Gastroesophageal sphincter (tissue), 4 donors: ENCODE measurements around the gene EIPR1. TPM values are rescaled to one million over a fixed set of nuclear protein-coding genes. Genes with fewer than 3 reads are reported as not detected.

ENCODE experiments used
- ATAC-seq: fragments of 150-250 bp; one replicate; pipeline ENCODE4 v1.9.1; 2016; ENCODE audit warnings: mild to moderate bottlenecking, moderate library complexity
- H3K27ac ChIP-seq, 4 donors: fragments of 200-600 bp; sonication (generic) in 3 of 4; 1 replicate in 3 of 4; 2 replicates in 1 of 4; pipeline ENCODE4 v1.5.1; 2016 to 2019
- H3K27me3 ChIP-seq: fragments of 200-600 bp; sonication (generic); one replicate; pipeline ENCODE4 v1.5.1; 2019
- H3K36me3 ChIP-seq, 2 donors: fragments of 200-600 bp; sonication (generic); one replicate each; pipeline ENCODE4 v1.5.1; 2019; ENCODE audit warnings: control low read depth in 1 of 2
- H3K4me1 ChIP-seq, 3 donors: fragments of 200-600 bp; sonication (generic); 1 replicate in 2 of 3; 2 replicates in 1 of 3; pipeline ENCODE4 v1.5.1; 2016 to 2019; ENCODE audit warnings: control low read depth in 2 of 3
- H3K4me3 ChIP-seq, 2 donors: fragments of 200-600 bp; sonication (generic); one replicate each; pipeline ENCODE4 v1.5.1; 2019; ENCODE audit warnings: mild to moderate bottlenecking in 1 of 2, moderate library complexity in 1 of 2
- H3K9me3 ChIP-seq, 3 donors: fragments of 200-600 bp; sonication (generic); one replicate each; pipeline ENCODE4 v1.5.1; 2017 to 2019; ENCODE audit warnings: control low read depth in 2 of 3
- CTCF ChIP-seq, 4 experiments: fragments of 200-600 bp in 2 of 4; fragments of 450-650 bp in 2 of 4; sonication (generic) in 1 of 4; IDR thresholded peaks; one replicate each; pipeline ENCODE4 v1.5.1; 2017 to 2019; ENCODE audit warnings: antibody characterized with exemption in 4 of 4, mild to moderate bottlenecking in 2 of 4, moderate library complexity in 2 of 4
- EP300 ChIP-seq: sonication (generic); formaldehyde crosslinking; IDR thresholded peaks from one replicate; pipeline ENCODE4 v1.6.1; 2017; ENCODE audit warnings: antibody characterized with exemption, mild to moderate bottlenecking
- POLR2A ChIP-seq, 2 donors: fragments of 450-650 bp; IDR thresholded peaks; one replicate each; pipeline ENCODE4 v1.6.1; 2017; ENCODE audit warnings: antibody characterized with exemption in 2 of 2, mild to moderate bottlenecking in 2 of 2, moderate library complexity in 1 of 2
- POLR2AphosphoS5 ChIP-seq: sonication (generic); formaldehyde crosslinking; IDR thresholded peaks from one replicate; pipeline ENCODE4 v1.6.1; 2017; ENCODE audit warnings: antibody characterized with exemption
- WGBS, 2 donors: methylation state at CpG; one replicate each; pipeline ENCODE4 v1.1.5; 2018; ENCODE audit warnings: low coverage in 1 of 2; 5-methylcytosine and 5-hydroxymethylcytosine counted together
- total RNA-seq, 4 donors: library from RNA; depleted of rRNA; stranded (reverse); fragments of >200 nt; gene quantifications; one replicate each; pipeline ENCODE4 v1.1.0, GENCODE V29; 2016

Gene EIPR1
- total RNA-seq, 4 donors from 2014 or later: 11.3 to 26.8 (median 22.2) TPM

GRCh38 chr2:3263487-3263886 lies 114.1 kb downstream of the EIPR1 start:
- ATAC-seq: no peak
- no peak overlapping the region for H3K4me3 ChIP-seq
- TF ChIP-seq CTCF (IDR thresholded peaks at IDR 0.05): no peak
- no peak for TF ChIP-seq EP300
- no peak for TF ChIP-seq POLR2AphosphoS5
- TF ChIP-seq POLR2A (IDR thresholded peaks at IDR 0.05): no peak
- H3K36me3 ChIP-seq: peaks cover 0 to 3% of the 10 kb centered on the region in 2 donors
- no peak overlapping the region for H3K27ac ChIP-seq
- WGBS, 2 donors: 100% methylated on average over 1 of the region's 16 CpGs; no CpG with 5 or more reads in 1 of the 2 donors
- H3K4me1 ChIP-seq: no peaks in the 10 kb centered on the region
- H3K9me3 ChIP-seq: no peaks in the 10 kb centered on the region
- no peaks in the 10 kb centered on the region for H3K27me3 ChIP-seq

- Histone ChIP-seq H3K27me3 (no peaks in the 10 kb centered on the region), H3K4me3 (no peak overlapping the region), H3K4me1 (no peaks in the 10 kb centered on the region), H3K9me3 (no peaks in the 10 kb centered on the region), H3K36me3 (no peaks in the 10 kb centered on the region), H3K27ac (no peak overlapping the region)
- WGBS, 2 donors: 95 to 97% methylated on average over 8 of the region's 18 CpGs
- no peak for ATAC-seq
- TF ChIP-seq POLR2A (IDR thresholded peaks at IDR 0.05): no peak
- TF ChIP-seq CTCF (IDR thresholded peaks at IDR 0.05): no peak
- no peak for TF ChIP-seq EP300
- TF ChIP-seq POLR2AphosphoS5: no peak
Measured at GRCh38 chr2:3262437-3263388, 114.9 kb downstream of the EIPR1 start.

GRCh38 chr2:3261511-3261910 lies 116.1 kb downstream of the EIPR1 start:
- H3K36me3 ChIP-seq: peaks cover 0 to 11% of the 10 kb centered on the region in 2 donors
- H3K9me3 ChIP-seq: no peaks in the 10 kb centered on the region
- TF ChIP-seq CTCF (IDR thresholded peaks at IDR 0.05) (no peak), EP300 (no peak), POLR2AphosphoS5 (no peak), POLR2A (IDR thresholded peaks at IDR 0.05) (no peak)
- H3K4me3 ChIP-seq: no peak overlapping the region
- no peaks in the 10 kb centered on the region for H3K27me3 ChIP-seq
- no peak overlapping the region for H3K27ac ChIP-seq
- WGBS, 2 donors: 94 to 100% methylated on average over 2 to 4 of the region's 8 CpGs
- H3K4me1 ChIP-seq: no peaks in the 10 kb centered on the region
- no peak for ATAC-seq

- H3K4me3 ChIP-seq: no peak overlapping the region
- no peak for ATAC-seq
- no peaks in the 10 kb centered on the region for H3K4me1 ChIP-seq
- peaks cover 0 to 14% of the 10 kb centered on the region in 2 donors for H3K36me3 ChIP-seq
- WGBS, 2 donors: 80 to 93% methylated on average over 3 to 5 of the region's 6 CpGs
- TF ChIP-seq POLR2A (IDR thresholded peaks at IDR 0.05) (no peak), POLR2AphosphoS5 (no peak), EP300 (no peak), CTCF (IDR thresholded peaks at IDR 0.05) (no peak)
- H3K27me3 ChIP-seq: no peaks in the 10 kb centered on the region
- H3K9me3 ChIP-seq: no peaks in the 10 kb centered on the region
- no peak overlapping the region for H3K27ac ChIP-seq
Measured at GRCh38 chr2:3260959-3261358, 116.7 kb downstream of the EIPR1 start.

GRCh38 chr2:3257826-3258225 lies 119.8 kb downstream of the EIPR1 start:
- no peak for TF ChIP-seq POLR2AphosphoS5
- no peak for TF ChIP-seq EP300
- TF ChIP-seq CTCF (IDR thresholded peaks at IDR 0.05): no peak
- TF ChIP-seq POLR2A (IDR thresholded peaks at IDR 0.05): no peak
- WGBS, 2 donors: 88 to 100% methylated on average over 2 to 5 of the region's 8 CpGs

More at GRCh38 chr2:3257826-3258225, 119.8 kb downstream of the EIPR1 start:
- Histone ChIP-seq H3K4me1 (no peaks in the 10 kb centered on the region), H3K4me3 (no peak overlapping the region), H3K36me3 (peaks cover 0 to 34% of the 10 kb centered on the region in 2 donors), H3K27ac (no peak overlapping the region), H3K9me3 (no peaks in the 10 kb centered on the region), H3K27me3 (no peaks in the 10 kb centered on the region)
- ATAC-seq: no peak
